HepG2 (cell line): ENCODE measurements around the gene FAM13B.
"Not testable (repeated sequence)": the region's sequence is repeated elsewhere in the genome, so short reads cannot be mapped to it uniquely, and the experiment has no call there.

ENCODE experiments used
- CTCF ChIP-seq: sonication (generic); formaldehyde crosslinking; IDR thresholded peaks from 2 replicates; pipeline ENCODE4 v1.5.0; 2020; ENCODE audit warnings: mild to moderate bottlenecking, missing genetic modification reagents, moderate library complexity
- JUN ChIP-seq: sonication (generic); formaldehyde crosslinking; IDR thresholded peaks from 2 replicates; pipeline ENCODE4 v1.4.0; 2020; ENCODE audit warnings: mild to moderate bottlenecking, missing genetic modification reagents
- PCBP2 ChIP-seq: fragments of 200-400 bp; formaldehyde crosslinking; optimal IDR thresholded peaks from 2 replicates; pipeline ENCODE3; 2018; ENCODE audit warnings: low read length, low read depth; ENCODE audit not compliant: poor library complexity, severe bottlenecking
- SMC3 ChIP-seq: IDR thresholded peaks from 2 replicates; pipeline ENCODE4 v1.6.1; 2011; ENCODE audit warnings: low read length, improper control_type of control experiment
- ZBTB2 ChIP-seq: sonication (generic); formaldehyde crosslinking; IDR thresholded peaks from 2 replicates; pipeline ENCODE4 v1.8.0; 2022; ENCODE audit warnings: low read depth, missing genetic modification reagents
- ZFP41 ChIP-seq: sonication (generic); formaldehyde crosslinking; IDR thresholded peaks from 2 replicates; pipeline ENCODE4 v1.4.0; 2020; ENCODE audit warnings: mild to moderate bottlenecking, missing genetic modification reagents, borderline replicate concordance
- ZNF556 ChIP-seq: sonication (generic); formaldehyde crosslinking; IDR thresholded peaks from 2 replicates; pipeline ENCODE4 v1.4.0; 2020; ENCODE audit warnings: mild to moderate bottlenecking, missing genetic modification reagents, borderline replicate concordance
- ZNF816 ChIP-seq: sonication (generic); formaldehyde crosslinking; IDR thresholded peaks from 2 replicates; pipeline ENCODE4 v1.8.0; 2022; ENCODE audit warnings: missing genetic modification reagents, mild to moderate bottlenecking, borderline replicate concordance

GRCh38 chr5:138028262-138028970 is 4.5 kb downstream of the FAM13B start:
- TF ChIP-seq CTCF (CRISPR knock-in tag); ZFP41 (CRISPR knock-in tag); SMC3; ZNF556 (CRISPR knock-in tag); ZBTB2 (CRISPR knock-in tag); PCBP2; JUN (CRISPR knock-in tag); ZNF816: not testable (repeated sequence)
